Measurements from ENCODE around the gene SEPSECS.

Gene SEPSECS

GRCh38 chr4:25109511-25109910 lies 50.7 kb downstream of the SEPSECS start:
- no peak for DNase-seq (ENCODE audit: low spot score)
- TF ChIP-seq CTCF (IDR thresholded peaks at IDR 0.05; ENCODE audit: extremely low read depth, missing control alignments): no peak

- no peak for DNase-seq (ENCODE audit: low spot score)
- no peak for TF ChIP-seq CTCF (IDR thresholded peaks at IDR 0.05; ENCODE audit: extremely low read depth, missing control alignments)
These were observed 51.7 kb downstream of the SEPSECS start for GRCh38 chr4:25108556-25108955.

- DNase-seq (ENCODE audit: low spot score): no peak
- no peak for TF ChIP-seq CTCF (IDR thresholded peaks at IDR 0.05; ENCODE audit: extremely low read depth, missing control alignments)
These were observed 52.3 kb downstream of the SEPSECS start for GRCh38 chr4:25107827-25108516.

GRCh38 chr4:25106363-25107151 lies 53.7 kb downstream of the SEPSECS start:
- DNase-seq (ENCODE audit: low spot score): no peak
- no peak for TF ChIP-seq CTCF (IDR thresholded peaks at IDR 0.05; ENCODE audit: extremely low read depth, missing control alignments)

- DNase-seq (ENCODE audit: low spot score): no peak
- no peak for TF ChIP-seq CTCF (IDR thresholded peaks at IDR 0.05; ENCODE audit: extremely low read depth, missing control alignments)
These were observed 55.7 kb downstream of the SEPSECS start for GRCh38 chr4:25104591-25104990.

GRCh38 chr4:25103418-25103817 lies 56.8 kb downstream of the SEPSECS start:
- no peak for TF ChIP-seq CTCF (IDR thresholded peaks at IDR 0.05; ENCODE audit: extremely low read depth, missing control alignments)
- no peak for DNase-seq (ENCODE audit: low spot score)

GRCh38 chr4:25101836-25102235 lies 58.4 kb downstream of the SEPSECS start:
- DNase-seq (ENCODE audit: low spot score): no peak
- TF ChIP-seq CTCF (IDR thresholded peaks at IDR 0.05; ENCODE audit: extremely low read depth, missing control alignments): no peak

Data from GM20000 (cell line).